Stimulated activated CD8-positive, alpha-beta memory T cell treated with anti-CD3 and anti-CD28 coated beads, Interleukin-15, amount 100 ng/mL, for 24 hours (primary cell): ENCODE results near the gene LRRC32.

Source experiments
- DNase-seq: peaks from one replicate; pipeline ENCODE4 v3.0.0-alpha.2; 2020; ENCODE audit warnings: low read depth

Gene LRRC32

DNA sequence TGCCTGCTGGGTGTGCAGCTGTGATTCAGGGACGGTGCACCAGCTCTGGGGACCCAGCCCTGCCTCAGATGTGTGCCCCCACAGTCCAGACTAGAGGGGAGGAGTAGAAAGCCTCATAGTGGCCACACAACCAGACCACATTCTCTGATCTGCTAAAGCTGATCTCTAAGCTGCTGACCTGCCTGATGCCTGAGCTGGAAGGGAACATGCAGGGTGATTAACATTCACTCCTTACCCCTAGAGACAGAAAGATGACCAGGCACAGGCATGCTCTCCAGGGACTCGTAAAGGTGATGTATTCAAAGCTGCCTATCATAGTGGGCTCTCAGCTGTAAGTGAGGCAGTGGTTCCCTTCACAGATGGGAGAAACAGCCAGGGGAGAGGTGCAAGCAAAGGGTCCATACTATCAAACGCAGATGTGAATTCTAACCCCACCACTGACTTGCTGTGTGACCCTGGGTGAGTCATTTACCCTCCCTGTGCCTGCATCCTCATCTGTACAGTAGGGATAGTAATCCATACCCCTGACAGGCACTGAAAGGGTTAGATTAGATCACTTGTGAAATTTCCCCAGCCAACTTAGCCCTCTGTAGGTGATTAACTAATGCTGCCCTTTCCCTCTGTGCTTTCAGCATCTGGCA, 29.0 kb upstream of the LRRC32 start:
- DNase-seq, result no peak

DNA sequence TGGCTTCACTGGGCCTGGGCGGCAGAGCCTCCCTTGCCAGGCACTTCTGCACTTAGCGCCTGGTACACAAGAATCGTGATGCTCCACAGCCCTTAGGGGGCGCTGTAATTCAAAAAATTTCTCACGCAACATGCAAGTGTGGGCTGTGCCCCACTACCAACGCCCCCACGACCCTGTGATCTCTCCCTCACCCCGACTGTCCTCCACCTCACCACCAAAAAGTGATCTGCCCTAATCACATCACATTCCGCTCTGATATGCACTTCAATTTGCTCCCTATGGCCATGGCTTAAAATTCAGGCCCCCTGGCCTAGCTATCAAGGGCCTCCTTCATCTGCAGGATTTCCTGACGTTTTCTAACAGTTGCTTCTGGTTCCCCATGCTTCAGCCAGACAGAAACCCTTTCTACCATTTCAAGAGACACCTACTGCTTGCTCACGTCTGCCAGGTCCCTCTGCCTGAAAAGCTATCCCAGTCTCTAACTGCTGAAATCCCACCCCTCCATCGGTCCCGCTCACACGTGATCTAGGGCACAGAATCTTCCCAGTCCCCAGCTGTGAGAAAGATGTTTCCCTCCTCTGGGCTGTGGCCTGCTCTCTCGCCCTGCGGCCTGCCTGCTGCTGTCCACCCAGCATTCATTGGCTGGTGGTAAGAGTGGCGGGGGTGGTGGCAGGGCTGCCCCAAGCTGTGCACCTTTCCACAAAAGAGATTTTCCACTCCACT, 27.9 kb upstream of the LRRC32 start:
- DNase-seq, result no peak

DNA sequence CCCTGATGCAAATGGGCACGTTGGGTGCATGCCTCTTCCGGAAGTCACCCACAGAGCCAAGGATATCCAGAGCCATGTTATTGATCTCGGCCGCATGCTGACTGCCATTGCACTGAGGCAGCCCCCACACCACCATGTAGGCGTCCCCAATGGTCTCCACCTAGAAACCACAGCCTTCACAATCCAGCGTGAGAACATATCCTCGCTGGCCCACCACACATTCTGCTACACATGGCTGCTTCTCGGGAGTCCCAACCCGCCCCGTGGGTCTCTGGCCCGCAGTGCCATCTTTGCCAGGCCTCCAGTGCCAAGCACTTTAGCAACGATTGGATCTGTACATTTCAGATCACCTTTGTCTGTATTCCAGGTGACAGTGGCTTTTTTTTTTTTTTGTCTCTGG, 26.2 kb upstream of the LRRC32 start:
- DNase-seq, result no peak

DNA sequence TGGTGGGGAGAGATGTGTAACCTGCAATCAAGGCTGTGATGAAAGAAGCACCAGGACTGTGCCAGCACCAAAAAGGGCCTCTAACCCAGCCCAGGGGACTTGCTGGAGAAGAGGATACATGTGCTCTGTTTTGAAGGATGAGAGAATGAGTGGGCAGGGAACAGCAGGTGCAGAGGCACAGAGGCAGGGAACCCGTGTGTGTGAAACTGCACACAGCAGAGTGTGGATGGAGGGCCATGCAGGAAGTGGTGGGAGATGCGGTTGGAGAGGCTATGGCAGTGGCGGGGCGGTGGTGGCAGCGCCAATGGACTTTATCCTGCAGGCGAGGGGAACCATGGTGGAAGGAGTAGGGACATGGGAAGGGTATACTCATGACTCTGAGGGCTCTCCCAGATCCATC, 25.2 kb upstream of the LRRC32 start:
- DNase-seq, result no peak

DNA sequence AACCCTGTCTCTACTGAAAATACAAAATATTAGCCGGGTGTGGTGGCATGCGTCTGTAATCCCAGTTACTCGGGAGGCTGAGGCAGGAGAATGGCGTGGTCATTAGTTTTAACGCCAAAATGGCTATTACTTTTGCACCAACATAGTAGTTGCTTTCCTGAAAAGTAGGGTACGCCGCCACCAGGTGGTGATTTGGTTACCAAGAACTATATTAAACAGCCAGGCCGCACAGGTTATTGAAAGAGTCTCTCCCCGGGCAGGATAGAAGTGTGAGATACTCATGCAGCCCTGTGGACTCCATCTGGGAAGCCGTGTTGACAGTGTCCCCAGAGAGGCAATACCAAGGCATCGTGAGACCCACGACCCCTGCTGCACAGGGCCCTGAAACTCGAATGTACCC, 24.6 kb upstream of the LRRC32 start:
- DNase-seq, result no peak

DNA sequence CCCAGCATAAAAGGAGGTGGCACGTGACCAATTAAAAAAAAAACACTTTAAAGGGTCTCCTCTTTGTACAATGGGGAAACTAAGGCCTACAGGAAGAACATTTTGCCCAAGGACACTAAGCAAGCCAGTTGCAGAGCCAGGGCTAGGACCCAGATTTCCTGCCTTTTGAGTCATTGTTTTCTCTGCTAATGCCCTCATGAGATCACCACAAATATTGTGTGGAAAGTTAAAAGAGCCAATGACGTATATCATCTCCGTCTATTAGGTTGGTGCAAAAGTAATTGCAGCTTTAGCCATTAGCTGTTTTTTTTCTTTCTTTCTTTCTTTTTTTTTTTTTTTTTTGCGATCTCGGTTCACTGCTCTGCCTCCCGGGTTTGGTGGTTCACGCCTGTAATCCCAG, 24.1 kb upstream of the LRRC32 start:
- no peak for DNase-seq

DNA sequence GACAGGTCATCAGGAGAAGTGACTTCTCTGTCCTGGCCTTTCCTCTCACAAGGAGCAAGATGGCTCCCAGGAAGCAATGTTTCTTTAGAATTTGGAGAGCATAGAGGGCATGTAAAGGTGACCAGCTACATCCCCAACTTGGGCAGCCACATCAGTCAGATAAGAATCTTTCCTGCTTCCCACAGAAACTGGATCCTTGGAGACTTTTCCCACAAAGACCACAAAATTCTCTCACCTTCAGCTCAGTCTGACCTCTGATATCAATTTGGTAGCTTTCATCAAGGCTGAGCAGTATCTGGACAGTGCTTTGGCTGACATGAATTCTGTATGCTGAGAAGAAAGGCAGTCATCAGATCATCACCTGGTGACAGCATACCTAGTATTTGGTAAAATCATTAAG, 23.3 kb upstream of the LRRC32 start:
- DNase-seq, result no peak

DNA sequence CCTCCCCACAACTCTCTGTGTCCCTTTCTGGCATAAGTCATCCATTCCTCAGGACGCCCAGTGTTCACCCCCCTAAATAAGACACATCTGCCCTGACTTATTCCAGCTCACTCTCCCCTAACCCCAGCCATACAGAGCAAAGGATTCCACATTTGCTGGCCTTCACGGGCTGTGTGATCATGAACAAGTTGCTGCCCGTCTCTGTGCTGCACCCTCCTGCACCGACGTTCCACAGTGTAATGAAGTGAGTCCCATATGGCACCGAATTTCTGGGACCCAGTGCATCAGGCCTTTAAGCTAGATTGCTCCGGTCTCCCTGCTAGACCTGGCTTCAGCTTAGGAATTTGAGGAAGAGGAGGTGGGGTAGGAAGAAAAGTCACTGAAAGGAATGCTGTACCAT, 22.4 kb upstream of the LRRC32 start:
- no peak for DNase-seq

DNA sequence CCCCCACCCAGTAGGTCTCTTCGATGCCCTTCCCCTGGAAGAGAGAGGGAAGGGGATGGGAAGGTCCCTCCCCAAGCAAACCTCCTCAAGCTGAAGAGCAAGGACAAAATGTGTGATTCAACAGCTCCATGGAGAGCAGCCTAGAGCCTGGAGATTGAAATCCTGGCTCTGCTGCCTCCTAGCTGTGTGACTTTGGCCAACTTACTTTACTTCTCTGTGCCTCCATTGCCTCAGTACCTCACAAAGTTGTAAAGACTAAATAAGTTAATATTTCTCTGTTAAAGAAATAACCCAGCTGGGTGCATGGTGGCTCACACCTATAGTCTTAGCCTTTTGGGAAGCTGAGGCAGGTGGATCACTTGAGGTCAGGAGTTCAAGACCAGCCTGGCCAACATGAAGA, 21.1 kb upstream of the LRRC32 start:
- DNase-seq, result no peak

DNA sequence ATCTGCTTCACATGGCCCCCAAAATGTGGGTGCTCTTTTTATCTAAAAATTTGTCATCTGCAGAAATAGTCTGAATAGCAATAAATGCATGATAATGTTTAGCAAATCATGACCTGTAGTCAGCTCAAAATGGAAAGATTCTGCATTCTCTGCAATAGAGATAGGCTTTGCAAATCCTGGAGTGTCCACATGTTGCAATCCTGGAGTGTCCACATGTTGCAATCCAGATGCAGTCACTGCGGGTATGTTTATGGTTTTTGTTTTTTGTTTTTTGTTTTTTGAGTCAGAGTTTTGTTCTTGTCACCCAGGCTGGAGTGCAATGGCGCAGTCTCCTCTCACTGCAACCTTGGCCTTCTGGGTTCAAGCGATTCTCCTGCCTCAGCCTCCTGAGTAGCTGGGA, 20.2 kb upstream of the LRRC32 start:
- DNase-seq, result no peak

DNA sequence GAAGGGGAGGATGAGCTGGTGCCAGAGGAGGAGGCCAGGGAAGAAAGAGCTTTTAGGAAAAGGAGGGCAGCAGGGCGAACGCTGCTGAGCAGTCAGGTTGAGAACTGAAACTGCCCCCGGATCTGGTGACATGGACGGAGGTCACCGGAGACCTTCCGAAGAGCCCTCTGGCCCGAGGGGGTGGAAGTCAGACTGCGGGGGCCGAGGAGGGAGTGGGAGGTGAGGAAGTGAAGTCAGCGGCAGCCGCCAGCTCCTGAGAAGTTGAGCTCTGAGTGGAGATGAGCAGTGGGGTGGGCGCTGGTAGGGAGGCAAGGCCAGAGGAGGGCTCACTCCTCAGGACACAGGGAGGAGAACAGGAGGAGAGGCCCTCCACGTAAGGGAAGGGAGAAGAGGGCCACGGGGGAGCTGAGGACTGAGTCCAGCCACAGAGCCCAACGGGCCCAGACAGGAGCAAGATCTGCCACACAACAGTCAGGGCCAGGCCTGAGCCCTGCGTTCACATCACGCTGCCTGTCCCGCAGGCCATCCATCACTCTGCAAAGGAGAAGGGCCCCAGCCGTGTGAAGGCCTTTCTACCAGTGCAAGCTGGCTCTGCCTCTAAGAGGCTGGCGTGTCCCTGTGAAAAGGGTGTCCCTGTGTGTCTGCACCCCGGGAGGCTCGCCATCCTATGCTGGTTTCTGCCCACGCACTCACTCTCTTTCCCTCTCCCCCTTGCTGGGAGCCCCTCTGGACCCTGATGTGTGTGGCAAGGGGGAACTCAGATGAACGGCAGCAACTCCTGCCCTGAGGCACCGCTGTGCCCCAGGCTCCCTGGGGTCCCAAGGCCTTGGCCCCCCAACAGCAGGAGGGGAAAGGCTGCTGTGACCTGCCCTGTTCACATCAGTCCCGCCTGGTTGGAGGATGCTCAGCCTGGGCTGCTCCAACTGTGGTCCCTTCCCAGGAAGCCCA, 19.0 kb upstream of the LRRC32 start:
- no peak for DNase-seq

DNA sequence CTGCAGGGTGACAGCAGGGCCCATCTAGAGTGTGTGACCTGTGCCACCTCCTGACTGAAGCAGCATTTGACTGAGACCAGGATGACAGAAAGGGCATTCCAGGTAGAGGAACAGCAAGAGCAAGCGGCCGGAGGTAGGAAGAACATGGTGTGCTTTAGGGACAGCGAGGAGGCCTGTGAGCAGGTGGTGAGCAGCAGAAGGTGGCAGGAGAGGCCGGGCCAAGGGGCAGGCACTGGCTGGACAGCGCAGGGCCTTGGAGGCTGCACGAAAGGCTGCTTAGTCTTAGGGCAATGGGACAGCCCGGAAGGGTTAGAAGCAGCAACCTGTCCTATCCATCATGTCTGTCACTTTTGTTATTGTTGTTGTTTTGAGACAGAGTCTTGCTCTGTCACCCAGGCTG, 17.6 kb upstream of the LRRC32 start:
- no peak for DNase-seq

DNA sequence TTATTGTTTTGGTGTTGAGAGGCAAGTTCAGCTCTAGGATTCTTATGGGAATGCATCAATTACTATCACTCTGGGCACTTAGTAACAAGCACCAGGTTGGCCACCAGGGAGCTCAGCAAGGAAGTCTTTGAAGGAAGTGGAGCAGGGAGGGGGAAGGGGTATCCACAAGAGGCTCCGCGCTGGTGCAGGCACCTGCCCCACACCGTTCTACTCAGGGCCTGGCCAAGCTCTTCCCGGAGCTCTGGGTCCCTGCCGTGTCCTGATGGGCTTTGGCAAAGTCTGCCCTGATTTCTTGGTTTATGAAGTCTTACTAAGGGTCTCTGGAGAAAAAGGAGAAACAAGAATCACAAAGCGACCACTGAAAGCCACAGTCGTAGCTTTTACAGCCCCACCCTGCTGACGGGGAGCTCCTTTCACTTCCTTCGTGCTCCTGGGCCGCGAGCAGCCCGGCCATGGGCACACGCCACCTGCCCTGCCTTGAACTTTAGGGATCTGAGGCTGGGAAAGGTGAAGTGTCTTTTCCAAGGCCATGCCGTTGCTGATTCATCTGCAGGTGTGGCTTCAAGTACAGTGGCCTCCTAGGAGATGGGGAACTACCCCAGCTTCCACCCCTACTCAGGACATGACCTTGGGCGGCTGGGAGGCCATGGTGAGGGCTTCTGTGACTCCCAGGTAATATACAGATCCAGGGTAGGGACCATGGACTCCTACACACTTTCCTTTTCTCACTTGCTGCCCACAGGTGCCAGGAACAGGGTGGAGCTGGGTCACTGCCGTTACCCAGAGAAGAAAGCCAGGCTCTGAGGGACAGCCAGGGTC, 15.9 kb upstream of the LRRC32 start:
- no peak for DNase-seq

DNA sequence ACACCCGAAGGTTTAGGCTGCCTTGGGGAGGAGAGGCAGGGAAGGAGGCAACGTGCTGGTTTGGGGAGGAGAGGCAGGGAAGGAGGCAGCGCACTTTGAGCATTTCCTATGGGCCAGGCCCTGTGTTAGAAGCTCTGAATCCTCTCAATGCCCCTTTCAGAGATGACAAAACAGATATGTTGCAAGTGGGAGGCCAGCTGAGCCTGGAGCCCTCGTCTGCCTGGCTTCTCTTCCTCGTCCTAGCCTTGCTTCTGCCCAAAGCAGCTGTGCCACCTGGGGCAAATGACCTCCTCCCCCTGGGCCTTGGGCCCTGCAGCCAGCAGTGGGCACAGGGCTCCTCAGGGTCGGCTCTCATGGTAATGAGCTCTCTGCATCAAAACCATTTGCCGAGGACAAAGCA, 15.3 kb upstream of the LRRC32 start:
- no peak for DNase-seq

DNA sequence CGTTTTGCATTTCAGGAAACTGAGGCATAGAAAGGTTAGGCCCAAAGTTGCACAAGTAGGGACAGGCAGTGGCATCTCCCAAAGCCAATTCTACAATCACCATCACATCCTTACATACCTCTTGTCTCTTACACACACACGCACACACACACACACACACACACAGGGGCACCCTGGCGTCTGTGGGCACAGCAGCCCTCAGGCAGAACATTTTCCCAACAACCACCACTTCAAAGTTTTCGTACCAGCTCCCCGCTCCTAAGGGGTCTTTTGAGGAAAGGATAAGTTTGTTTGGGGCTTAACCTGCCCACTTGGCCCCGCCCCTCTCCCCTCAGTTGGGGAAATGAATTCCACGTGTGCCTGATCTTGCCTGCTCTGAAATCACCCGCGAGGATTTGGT, 14.7 kb upstream of the LRRC32 start:
- no peak for DNase-seq

DNA sequence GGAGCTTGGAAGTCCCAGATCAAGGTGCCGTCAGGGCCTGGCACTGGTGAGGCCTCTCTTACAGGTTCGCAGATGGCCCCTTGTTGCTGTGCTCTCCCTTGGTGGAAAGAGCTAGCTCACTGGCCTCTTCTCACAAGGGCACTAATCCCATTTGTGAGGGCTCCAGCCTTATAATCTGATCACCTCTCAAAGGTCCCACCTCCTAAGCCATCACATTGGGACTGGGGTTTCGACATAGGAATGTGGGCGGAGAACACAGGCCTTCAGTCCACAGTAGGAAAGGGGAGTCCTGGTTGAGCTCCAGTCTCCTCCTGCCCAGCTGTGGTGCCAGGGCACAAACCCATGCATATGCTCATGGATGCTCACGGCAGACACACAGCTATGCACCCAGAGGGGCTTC, 14.0 kb upstream of the LRRC32 start:
- no peak for DNase-seq

DNA sequence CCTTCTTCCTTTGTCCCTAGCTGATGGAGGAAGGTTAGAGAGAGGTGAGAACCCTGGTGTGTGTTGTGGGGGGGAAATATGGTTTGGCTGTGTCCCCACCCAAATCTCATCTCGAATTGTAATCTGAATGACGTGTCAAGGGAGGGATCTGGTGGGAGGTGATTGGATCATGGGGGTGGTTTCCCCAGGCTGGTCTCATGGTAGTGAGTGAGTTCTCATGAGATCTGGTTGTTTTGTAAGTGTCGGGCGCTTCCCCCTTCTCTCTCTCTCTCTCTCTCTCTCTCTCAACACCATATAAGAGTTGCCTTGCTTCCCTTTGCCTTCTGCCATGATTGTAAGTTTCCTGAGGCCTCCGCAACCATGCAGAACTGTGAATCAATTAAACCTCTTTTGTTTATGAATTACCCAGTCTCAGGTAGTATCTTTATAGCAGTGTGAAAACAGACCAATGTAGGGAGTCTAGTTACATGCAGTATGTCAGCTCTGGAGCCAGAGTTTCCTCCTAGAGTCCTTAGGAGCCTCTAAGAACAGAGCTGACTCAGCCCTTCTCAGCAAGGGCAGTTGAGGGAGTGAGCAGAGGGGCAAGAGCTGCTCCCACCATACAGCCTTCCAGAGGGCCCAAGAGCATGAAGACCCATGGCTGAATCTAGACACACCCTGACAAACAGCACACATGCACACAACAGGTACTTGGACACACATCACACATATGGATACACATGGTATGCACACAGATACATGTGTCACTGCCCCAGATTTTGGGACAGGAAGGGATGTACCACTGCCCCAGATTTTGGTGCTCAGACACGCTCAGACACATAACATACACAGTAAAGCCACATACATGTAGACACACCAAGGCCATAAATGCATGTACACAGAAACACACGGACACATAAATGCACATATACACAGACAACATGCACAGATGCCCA, 12.9 kb upstream of the LRRC32 start:
- no peak for DNase-seq

DNA sequence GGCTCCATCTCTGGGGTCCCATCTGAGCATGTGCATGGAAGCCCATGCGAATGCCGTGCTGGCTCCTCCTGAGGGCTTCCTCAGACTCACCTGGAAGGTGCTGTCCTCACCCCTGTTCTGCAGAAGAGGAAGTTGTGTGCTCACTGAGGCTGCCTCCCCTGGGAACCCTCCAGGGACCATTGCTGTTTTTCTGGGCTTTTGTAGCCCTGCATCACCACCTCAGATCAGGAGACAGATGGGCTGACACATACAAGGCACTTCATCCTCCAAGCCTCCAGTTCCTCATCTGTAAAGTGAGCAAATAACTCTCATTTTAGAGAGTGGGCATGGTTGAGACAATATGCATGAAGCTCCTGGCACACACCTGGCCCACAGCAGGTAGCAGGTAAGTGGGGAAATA, 12.1 kb upstream of the LRRC32 start:
- no peak for DNase-seq

DNA sequence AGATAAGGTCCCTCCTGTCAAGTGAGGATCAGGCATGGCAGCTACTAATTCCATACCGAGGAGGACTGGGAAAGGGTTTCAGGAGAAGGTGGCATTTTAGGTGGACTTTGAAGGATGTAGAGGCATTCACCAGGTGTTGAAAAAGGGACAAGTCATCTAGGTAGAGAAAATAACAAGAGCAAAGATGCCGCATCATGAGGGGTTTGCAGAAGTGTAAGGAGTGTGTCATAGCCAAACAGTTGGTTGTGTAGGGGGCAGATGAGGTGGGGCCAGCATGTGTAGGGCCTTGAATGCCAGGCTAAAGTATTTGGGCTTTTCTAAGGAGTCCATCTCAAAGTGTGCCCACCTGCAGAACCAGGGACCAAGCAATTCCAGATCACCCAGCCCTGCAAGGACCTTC, 11.6 kb upstream of the LRRC32 start:
- DNase-seq, result no peak

DNA sequence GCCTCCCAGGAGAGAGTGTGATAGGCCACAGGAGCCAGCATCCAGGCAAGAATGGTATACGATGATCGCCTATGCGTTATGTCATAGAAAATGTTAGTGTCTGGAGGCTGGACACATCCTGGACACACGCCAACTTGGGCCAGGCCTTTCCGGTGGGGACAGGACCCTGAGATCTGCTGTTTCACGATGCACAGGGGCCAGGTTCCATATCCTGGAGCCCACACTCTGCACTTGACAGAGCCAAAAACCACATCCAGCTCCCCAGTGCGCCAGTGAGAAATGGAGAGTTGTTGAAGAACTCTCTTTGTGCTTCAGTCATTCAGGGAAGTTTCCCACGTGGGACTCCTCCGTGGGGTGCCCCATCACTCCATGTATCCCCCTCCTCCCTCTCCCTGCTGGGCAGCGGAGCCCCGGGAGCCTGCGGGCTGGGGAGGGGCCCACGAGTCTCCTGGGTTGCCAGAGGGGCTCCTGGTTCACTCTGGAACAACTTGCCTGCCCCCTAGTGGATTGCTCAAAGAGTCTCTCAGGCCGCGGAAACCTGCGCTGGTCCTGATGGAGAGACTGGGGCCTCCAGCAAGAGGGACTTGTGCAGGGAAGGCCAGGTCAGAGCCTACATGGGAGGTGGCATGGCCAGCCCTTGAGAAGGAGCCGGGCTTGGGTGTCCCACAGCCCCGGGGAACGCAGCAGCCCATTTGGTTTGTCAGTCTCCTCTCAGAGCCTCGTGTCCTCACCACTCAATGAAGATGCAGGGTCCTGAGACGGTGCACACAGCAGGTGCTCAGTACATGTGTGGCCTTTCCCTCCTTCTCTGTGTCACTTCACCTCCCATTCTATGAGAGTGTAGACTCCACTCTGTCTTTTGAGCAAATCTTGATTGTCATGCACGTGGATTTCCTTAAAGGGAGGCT, 10.2 kb upstream of the LRRC32 start:
- no peak for DNase-seq
